IMR-90 (cell line): ENCODE measurements around the gene FTL. TPM values are rescaled to one million over a fixed set of nuclear protein-coding genes. Genes with fewer than 3 reads are reported as not detected.

ENCODE experiments used
- ATAC-seq: fragments of 200-7000 bp; cut with Tn5 transposase; 2 replicates; pipeline ENCODE4 v1.9.1; 2020; ENCODE audit warnings: low read depth, mild to moderate bottlenecking, moderate library complexity
- BruUV-seq: library from RNA; stranded (reverse); fragments of 400-500 nt; replicated peaks from 2 replicates; lab custom pipeline; 2021; lab: Mats Ljungman, UMichigan
- CTCF ChIA-PET: fragments of 300-600 bp; formaldehyde crosslinking; extraction: SDS; loops from one replicate; lab custom pipeline; 2021; ENCODE audit warnings: antibody characterized with exemption; lab: Yijun Ruan, JAX
- POLR2A ChIA-PET: fragments of 300-600 bp; sonication (Branson Sonifier 250); formaldehyde crosslinking; loops from one replicate; lab custom pipeline; 2022; ENCODE audit warnings: antibody characterized with exemption; ENCODE audit not compliant: unreplicated experiment; lab: Charles Lee
- DNase-seq: peaks from one replicate; pipeline ENCODE4 v3.0.0; 2013
- H2AFZ ChIP-seq: replicated peaks from 2 replicates; pipeline ENCODE3; 2013; ENCODE audit warnings: low read length, mild to moderate bottlenecking; ENCODE audit not compliant: poor library complexity
- H2AK5ac ChIP-seq: 2 replicates; pipeline ENCODE4 v1.6.1; 2013; ENCODE audit warnings: low read depth, low read length, inconsistent platforms
- H2AK9ac ChIP-seq: replicated peaks from 2 replicates; pipeline ENCODE3; 2013; ENCODE audit warnings: mild to moderate bottlenecking, low read depth, low read length, moderate library complexity; ENCODE audit not compliant: poor library complexity
- H2BK120ac ChIP-seq: 2 replicates; pipeline ENCODE4 v1.6.1; 2013; ENCODE audit warnings: low read depth, low read length, inconsistent platforms
- H2BK15ac ChIP-seq: 3 replicates; pipeline ENCODE4 v1.6.1; 2013; ENCODE audit warnings: low read depth, low read length, inconsistent platforms
- H2BK20ac ChIP-seq: 2 replicates; pipeline ENCODE4 v1.6.1; 2013; ENCODE audit warnings: low read depth, mild to moderate bottlenecking, inconsistent platforms, low read length, moderate library complexity
- H2BK5ac ChIP-seq: 2 replicates; pipeline ENCODE4 v1.6.1; 2013; ENCODE audit warnings: mild to moderate bottlenecking, low read depth, low read length, inconsistent platforms; ENCODE audit not compliant: poor library complexity, severe bottlenecking
- H3K14ac ChIP-seq: replicated peaks from 2 replicates; pipeline ENCODE4 v1.6.1; 2013; ENCODE audit warnings: low read depth, low read length, inconsistent platforms
- H3K18ac ChIP-seq: 2 replicates; pipeline ENCODE4 v1.6.1; 2013; ENCODE audit warnings: low read depth, low read length, control low read depth
- H3K23ac ChIP-seq: 2 replicates; pipeline ENCODE4 v1.6.1; 2013; ENCODE audit warnings: low read depth, low read length, inconsistent platforms
- H3K27ac ChIP-seq: 2 replicates; pipeline ENCODE4 v1.5.1; 2013; ENCODE audit warnings: mild to moderate bottlenecking, control low read depth, low read length; ENCODE audit not compliant: insufficient read depth
- H3K27me3 ChIP-seq: 2 replicates; pipeline ENCODE4 v1.6.1; 2013; ENCODE audit warnings: low read length; ENCODE audit not compliant: control insufficient read depth, insufficient read depth
- H3K36me3 ChIP-seq: 2 replicates; pipeline ENCODE4 v1.6.1; 2013; ENCODE audit warnings: low read length, mixed read lengths; ENCODE audit not compliant: control insufficient read depth, insufficient read depth
- H3K4ac ChIP-seq: 2 replicates; pipeline ENCODE4 v1.6.1; 2013; ENCODE audit warnings: low read depth, low read length, inconsistent platforms
- H3K4me1 ChIP-seq: 2 replicates; pipeline ENCODE4 v1.6.1; 2013; ENCODE audit warnings: low read length, mixed read lengths; ENCODE audit not compliant: control insufficient read depth, insufficient read depth
- H3K4me2 ChIP-seq: 2 replicates; pipeline ENCODE4 v1.6.1; 2013; ENCODE audit warnings: low read depth, mild to moderate bottlenecking, control low read depth, low read length, moderate library complexity
- H3K4me3 ChIP-seq: 2 replicates; pipeline ENCODE4 v1.5.1; 2013; ENCODE audit warnings: low read depth, mild to moderate bottlenecking, control low read depth, low read length, moderate library complexity; ENCODE audit not compliant: insufficient read depth
- H3K56ac ChIP-seq: 2 replicates; pipeline ENCODE4 v1.6.1; 2013; ENCODE audit warnings: low read length, inconsistent platforms; ENCODE audit not compliant: insufficient read depth; ENCODE audit errors: extremely low read depth
- H3K79me1 ChIP-seq, 2 experiments: 2 replicates each; pipeline ENCODE4 v1.6.1; 2013; ENCODE audit warnings: low read length in 2 of 2, inconsistent platforms in 1 of 2, low read depth in 1 of 2
- H3K9ac ChIP-seq: 2 replicates; pipeline ENCODE4 v1.6.1; 2013; ENCODE audit warnings: low read depth, low read length, control low read depth
- H3K9me1 ChIP-seq: 2 replicates; pipeline ENCODE4 v1.6.1; 2013; ENCODE audit warnings: low read length, inconsistent platforms; ENCODE audit not compliant: insufficient read depth
- H3K9me3 ChIP-seq: 2 replicates; pipeline ENCODE4 v1.6.1; 2013; ENCODE audit warnings: low read length; ENCODE audit not compliant: control insufficient read depth, insufficient read depth
- H4K20me1 ChIP-seq: 2 replicates; pipeline ENCODE4 v1.6.1; 2013; ENCODE audit warnings: low read length, inconsistent platforms; ENCODE audit not compliant: insufficient read depth
- H4K5ac ChIP-seq: 2 replicates; pipeline ENCODE4 v1.6.1; 2013; ENCODE audit warnings: mild to moderate bottlenecking, low read depth, low read length, control low read depth
- H4K8ac ChIP-seq, 2 experiments: 2 replicates each; pipeline ENCODE4 v1.6.1; 2013; ENCODE audit warnings: low read depth in 2 of 2, low read length in 2 of 2, control low read depth in 1 of 2, inconsistent platforms in 1 of 2
- H4K91ac ChIP-seq: 2 replicates; pipeline ENCODE4 v1.6.1; 2013; ENCODE audit warnings: low read depth, low read length, inconsistent platforms; ENCODE audit not compliant: insufficient read depth
- BHLHE40 ChIP-seq: fragments of 150-350 bp; IDR thresholded peaks from 2 replicates; pipeline ENCODE4 v1.6.1; 2016; ENCODE audit warnings: mild to moderate bottlenecking, low read depth, low read length
- CTCF ChIP-seq: conservative IDR thresholded peaks from 2 replicates; pipeline ENCODE4 v1.5.1; 2012; ENCODE audit warnings: mild to moderate bottlenecking, low read depth, low read length, improper control_type of control experiment
- FOS ChIP-seq: fragments of 150-350 bp; IDR thresholded peaks from 2 replicates; pipeline ENCODE4 v1.6.1; 2016; ENCODE audit warnings: low read depth, low read length
- MAFK ChIP-seq: IDR thresholded peaks from 2 replicates; pipeline ENCODE4 v1.6.1; 2012; ENCODE audit warnings: low read depth, low read length, improper control_type of control experiment
- MXI1 ChIP-seq: IDR thresholded peaks from 2 replicates; pipeline ENCODE4 v1.6.1; 2012; ENCODE audit warnings: low read depth, mild to moderate bottlenecking, low read length, moderate library complexity, borderline replicate concordance
- NFE2L2 ChIP-seq: fragments of 150-350 bp; IDR thresholded peaks from 2 replicates; pipeline ENCODE4 v1.6.1; 2016; ENCODE audit warnings: low read depth, mild to moderate bottlenecking, low read length
- POLR2A ChIP-seq: IDR thresholded peaks from 2 replicates; pipeline ENCODE4 v1.6.1; 2012; ENCODE audit warnings: mild to moderate bottlenecking, low read depth, low read length
- RAD21 ChIP-seq: IDR thresholded peaks from 2 replicates; pipeline ENCODE4 v1.6.1; 2012; ENCODE audit warnings: low read length, improper control_type of control experiment
- RFX5 ChIP-seq: IDR thresholded peaks from 2 replicates; pipeline ENCODE4 v1.8.0; 2012; ENCODE audit warnings: low read depth, mild to moderate bottlenecking, low read length, moderate library complexity
- SMC3 ChIP-seq: fragments of 150-350 bp; IDR thresholded peaks from 2 replicates; pipeline ENCODE4 v1.6.1; 2016; ENCODE audit warnings: low read depth, mild to moderate bottlenecking, antibody characterized with exemption, low read length, moderate library complexity
- USF2 ChIP-seq: fragments of 150-350 bp; IDR thresholded peaks from 2 replicates; pipeline ENCODE4 v1.6.1; 2017; ENCODE audit warnings: mild to moderate bottlenecking, antibody characterized with exemption, low read length, low read depth
- WGBS, 2 experiments: methylation state at CpG; one replicate each; pipeline versions ENCODE4 v1.1.5 to v1.1.7; 2013; ENCODE audit warnings: missing lambda C conversion rate in 2 of 2; ENCODE audit not compliant: insufficient read length in 1 of 2; ENCODE audit errors: extremely low coverage in 2 of 2; 5-methylcytosine and 5-hydroxymethylcytosine counted together
- dilution Hi-C: fragments of 300-500 bp; cut with HindIII; formaldehyde crosslinking; loops from one replicate; pipeline ENCODE4 v1.14.3; 2018; ENCODE audit warnings: low sequenced_read_pairs; ENCODE audit not compliant: unreplicated experiment
- in situ Hi-C: fragments of 300-500 bp; cut with MboI; formaldehyde crosslinking; loops from 3 replicates; pipeline ENCODE4 v1.14.3; 2019; ENCODE audit warnings: low sequenced_read_pairs, inconsistent platforms, mixed read lengths
- intact Hi-C: fragments of 100-400 bp; cut with micrococcal nuclease; formaldehyde crosslinking; loops from 2 replicates; pipeline ENCODE4 v1.10.0; 2022
- polyA plus RNA-seq, 3 experiments: library from polyadenylated mRNA; depleted of rRNA; stranded (reverse); fragments of >200 nt; gene quantifications; 2 replicates each; pipeline ENCODE4 v1.2.3, GENCODE V29; 2012; ENCODE audit warnings: low replicate concordance in 1 of 3
- total RNA-seq: library from RNA; depleted of rRNA; stranded (reverse); fragments of >200 nt; gene quantifications from 2 replicates; pipeline ENCODE4 v1.2.3, GENCODE V29; 2012

Gene FTL
- total and polyA plus RNA-seq, 2 of the 4 experiments (the other 2 are of a cell fraction): 1,057 to 2,944 TPM

GRCh38 chr19:48935864-48936263, 29.2 kb upstream of the FTL start:
- H3K36me3 ChIP-seq: no peaks in the 10 kb centered on the region
- no peak overlapping the region for H3K14ac ChIP-seq
- no peak overlapping the region for H4K91ac ChIP-seq
- POLR2A ChIA-PET: no interaction called here
- H3K9me1 ChIP-seq: no peaks in the 10 kb centered on the region
- peaks cover 4% of the 10 kb centered on the region; the same call in 1 of the 2 replicates for H3K9me3 ChIP-seq
- no peak overlapping the region for H3K4me3 ChIP-seq
- no peak overlapping the region for H2BK120ac ChIP-seq
- no peak overlapping the region for H2BK20ac ChIP-seq
- no peaks in the 10 kb centered on the region for H3K4me1 ChIP-seq
- no peak overlapping the region for H4K8ac ChIP-seq
- no TSS peak for BruUV-seq
- TF ChIP-seq USF2 (no peak), SMC3 (no peak), FOS (no peak), NFE2L2 (no peak), MXI1 (no peak), BHLHE40 (no peak), RFX5 (no peak), RAD21 (no peak), MAFK (no peak), CTCF (no peak), POLR2A (no peak)
- H2AFZ ChIP-seq: no peak overlapping the region
- no peak overlapping the region for H3K23ac ChIP-seq
- no peak overlapping the region for H2AK5ac ChIP-seq
- no peak overlapping the region for H4K5ac ChIP-seq
- no peak overlapping the region for H2AK9ac ChIP-seq
- H2BK5ac ChIP-seq: no peak overlapping the region
- H3K4me2 ChIP-seq: no peak overlapping the region
- no peak for ATAC-seq
- no peak overlapping the region for H3K9ac ChIP-seq
- H3K79me1 ChIP-seq: no peaks in the 10 kb centered on the region; a peak in 1 of 4 replicates
- no peak overlapping the region for H3K27ac ChIP-seq
- no peak overlapping the region for H3K4ac ChIP-seq
- CTCF ChIA-PET: no interaction called here
- H4K20me1 ChIP-seq: no peaks in the 10 kb centered on the region
- H3K56ac ChIP-seq: no peak overlapping the region
- no peak for DNase-seq
- in situ Hi-C loops (no loop called here), dilution Hi-C loops (no loop called here), intact Hi-C loops (no loop called here)
- WGBS, 2 experiments: 96% methylated on average over 19 of the region's 25 CpGs; no CpG with 5 or more reads in 1 of the 2 experiments
- no peak overlapping the region for H2BK15ac ChIP-seq
- H3K18ac ChIP-seq: no peak overlapping the region
- H3K27me3 ChIP-seq: no peaks in the 10 kb centered on the region
